PC-9 (cell line): ENCODE data around the gene SCRN1.

ENCODE experiments used
- EZH2 ChIP-seq: fragments of 200-600 bp; sonication (generic); IDR thresholded peaks from 2 replicates; pipeline ENCODE4 v1.8.0; 2017; ENCODE audit warnings: antibody characterized with exemption, low read depth
- TF ChIP-seq, protein P1 (sequence below): fragments of 200-600 bp; sonication (generic); conservative IDR thresholded peaks from 2 replicates; pipeline ENCODE4 v1.6.1; 2017; ENCODE audit warnings: mixed run types, antibody characterized with exemption, mild to moderate bottlenecking, moderate library complexity

GRCh38 chr7:30027065-30027456 is 37.5 kb upstream of the SCRN1 start:
- TF ChIP-seq, protein P1, sequence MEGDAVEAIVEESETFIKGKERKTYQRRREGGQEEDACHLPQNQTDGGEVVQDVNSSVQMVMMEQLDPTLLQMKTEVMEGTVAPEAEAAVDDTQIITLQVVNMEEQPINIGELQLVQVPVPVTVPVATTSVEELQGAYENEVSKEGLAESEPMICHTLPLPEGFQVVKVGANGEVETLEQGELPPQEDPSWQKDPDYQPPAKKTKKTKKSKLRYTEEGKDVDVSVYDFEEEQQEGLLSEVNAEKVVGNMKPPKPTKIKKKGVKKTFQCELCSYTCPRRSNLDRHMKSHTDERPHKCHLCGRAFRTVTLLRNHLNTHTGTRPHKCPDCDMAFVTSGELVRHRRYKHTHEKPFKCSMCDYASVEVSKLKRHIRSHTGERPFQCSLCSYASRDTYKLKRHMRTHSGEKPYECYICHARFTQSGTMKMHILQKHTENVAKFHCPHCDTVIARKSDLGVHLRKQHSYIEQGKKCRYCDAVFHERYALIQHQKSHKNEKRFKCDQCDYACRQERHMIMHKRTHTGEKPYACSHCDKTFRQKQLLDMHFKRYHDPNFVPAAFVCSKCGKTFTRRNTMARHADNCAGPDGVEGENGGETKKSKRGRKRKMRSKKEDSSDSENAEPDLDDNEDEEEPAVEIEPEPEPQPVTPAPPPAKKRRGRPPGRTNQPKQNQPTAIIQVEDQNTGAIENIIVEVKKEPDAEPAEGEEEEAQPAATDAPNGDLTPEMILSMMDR, result no peak
- TF ChIP-seq EZH2, result no peak
